Measurements from ENCODE around the gene RIMBP2.
A peak's percentile ranks its signal among the peaks of the same experiment; 100 is the strongest.

RIMBP2 gene

DNA sequence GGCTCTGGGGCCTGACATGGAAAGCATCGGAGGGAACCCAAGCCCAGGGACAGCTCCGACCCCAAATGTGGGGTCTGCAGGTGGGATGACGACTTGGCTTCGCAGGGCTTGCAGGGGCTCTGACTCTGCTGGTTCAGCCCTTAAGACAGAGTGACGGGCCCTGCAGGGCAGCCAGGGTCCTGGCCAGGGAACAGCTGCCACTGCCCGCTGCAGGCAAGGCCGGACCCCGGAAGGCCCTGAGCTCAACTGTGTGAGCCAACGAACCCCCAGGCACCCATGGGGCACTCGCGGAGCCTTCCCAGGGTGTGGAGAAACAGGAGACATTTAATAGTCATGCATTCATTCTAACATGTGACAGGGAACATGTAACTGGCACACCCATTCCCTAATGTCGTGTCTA is 257.8 kb downstream of the RIMBP2 start:
- DNase-seq (ENCODE audit: low read depth) = no peak
- TF ChIP-seq, protein P1, sequence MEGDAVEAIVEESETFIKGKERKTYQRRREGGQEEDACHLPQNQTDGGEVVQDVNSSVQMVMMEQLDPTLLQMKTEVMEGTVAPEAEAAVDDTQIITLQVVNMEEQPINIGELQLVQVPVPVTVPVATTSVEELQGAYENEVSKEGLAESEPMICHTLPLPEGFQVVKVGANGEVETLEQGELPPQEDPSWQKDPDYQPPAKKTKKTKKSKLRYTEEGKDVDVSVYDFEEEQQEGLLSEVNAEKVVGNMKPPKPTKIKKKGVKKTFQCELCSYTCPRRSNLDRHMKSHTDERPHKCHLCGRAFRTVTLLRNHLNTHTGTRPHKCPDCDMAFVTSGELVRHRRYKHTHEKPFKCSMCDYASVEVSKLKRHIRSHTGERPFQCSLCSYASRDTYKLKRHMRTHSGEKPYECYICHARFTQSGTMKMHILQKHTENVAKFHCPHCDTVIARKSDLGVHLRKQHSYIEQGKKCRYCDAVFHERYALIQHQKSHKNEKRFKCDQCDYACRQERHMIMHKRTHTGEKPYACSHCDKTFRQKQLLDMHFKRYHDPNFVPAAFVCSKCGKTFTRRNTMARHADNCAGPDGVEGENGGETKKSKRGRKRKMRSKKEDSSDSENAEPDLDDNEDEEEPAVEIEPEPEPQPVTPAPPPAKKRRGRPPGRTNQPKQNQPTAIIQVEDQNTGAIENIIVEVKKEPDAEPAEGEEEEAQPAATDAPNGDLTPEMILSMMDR (IDR thresholded peaks at IDR 0.05; ENCODE audit: low read depth, low read length) = no peak
- TF ChIP-seq MAX (IDR thresholded peaks at IDR 0.05; ENCODE audit: low read depth, low read length) (no peak), POLR2A (IDR thresholded peaks at IDR 0.05; ENCODE audit: extremely low read depth, insufficient read length) (no peak), MYC (IDR thresholded peaks at IDR 0.05; ENCODE audit: low read depth, low read length) (no peak)
- H3K4me3 ChIP-seq (ENCODE audit: low read depth, low read length) = no peak overlapping the region

DNA sequence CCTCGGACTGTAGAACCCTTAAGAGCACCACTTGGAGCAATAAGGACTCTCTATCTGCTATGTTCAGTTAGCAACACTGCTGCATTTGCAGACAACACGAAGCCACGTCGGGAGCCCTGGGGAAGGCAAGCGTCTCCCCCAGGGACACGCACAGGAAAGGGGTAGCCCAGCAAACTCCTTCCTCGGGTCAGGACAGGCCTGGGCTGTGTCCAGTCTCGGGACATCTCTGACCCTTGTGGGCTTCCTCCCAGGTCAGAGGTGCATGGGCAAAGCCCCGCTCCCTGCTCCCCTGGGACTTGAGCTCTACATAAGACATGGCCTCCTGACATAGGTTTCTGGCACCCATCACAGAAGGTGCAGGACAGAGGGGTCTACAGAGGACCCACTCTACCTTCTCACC is 258.9 kb downstream of the RIMBP2 start:
- no peak for DNase-seq (ENCODE audit: low read depth)
- no peak overlapping the region for H3K4me3 ChIP-seq (ENCODE audit: low read depth, low read length)
- TF ChIP-seq POLR2A (IDR thresholded peaks at IDR 0.05; ENCODE audit: extremely low read depth, insufficient read length) = no peak
- TF ChIP-seq MAX (IDR thresholded peaks at IDR 0.05; ENCODE audit: low read depth, low read length) = no peak
- TF ChIP-seq, protein P1 (IDR thresholded peaks at IDR 0.05; ENCODE audit: low read depth, low read length) = no peak

DNA sequence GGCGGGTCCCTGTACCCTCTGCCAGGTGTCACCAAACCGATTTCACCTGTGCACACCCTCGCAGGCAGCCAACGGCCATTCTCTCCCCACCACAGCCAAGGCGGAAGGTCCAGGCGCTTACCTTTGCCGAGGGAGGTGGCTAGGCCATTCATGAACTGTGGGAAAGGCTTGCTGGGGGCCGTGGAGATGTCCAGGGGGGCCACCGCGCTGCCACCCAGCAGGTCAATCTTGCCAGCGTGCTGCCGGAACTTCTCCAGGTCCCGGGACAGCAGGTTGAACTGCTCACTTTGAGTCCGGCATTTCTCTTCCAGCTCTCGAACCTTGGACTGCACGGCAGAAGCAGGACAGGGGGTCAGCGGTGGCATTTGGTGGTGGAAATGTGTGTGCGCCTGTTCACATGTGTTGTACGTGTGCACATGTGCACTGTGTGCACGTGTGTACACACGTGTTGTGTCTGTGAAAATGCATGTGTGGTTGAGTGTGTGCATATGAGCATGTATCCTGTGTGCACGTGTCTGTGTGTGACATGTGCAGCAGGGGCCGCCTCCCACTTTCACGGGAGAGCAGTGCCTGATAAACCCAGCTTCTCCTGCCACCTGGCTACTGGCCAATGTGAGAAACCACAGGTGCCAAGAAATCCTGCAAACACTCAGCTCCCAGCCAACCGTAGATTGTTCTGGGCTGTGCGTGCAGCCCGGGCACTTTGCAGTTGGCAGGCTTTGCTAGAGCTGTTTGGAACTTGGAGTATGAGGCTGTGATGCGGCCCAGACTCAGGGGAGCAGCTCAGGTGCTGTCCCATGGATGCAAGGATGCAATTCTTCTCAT is 259.5 kb downstream of the RIMBP2 start:
- no peak for DNase-seq (ENCODE audit: low read depth)
- H3K4me3 ChIP-seq (ENCODE audit: low read depth, low read length) = no peak overlapping the region

DNA sequence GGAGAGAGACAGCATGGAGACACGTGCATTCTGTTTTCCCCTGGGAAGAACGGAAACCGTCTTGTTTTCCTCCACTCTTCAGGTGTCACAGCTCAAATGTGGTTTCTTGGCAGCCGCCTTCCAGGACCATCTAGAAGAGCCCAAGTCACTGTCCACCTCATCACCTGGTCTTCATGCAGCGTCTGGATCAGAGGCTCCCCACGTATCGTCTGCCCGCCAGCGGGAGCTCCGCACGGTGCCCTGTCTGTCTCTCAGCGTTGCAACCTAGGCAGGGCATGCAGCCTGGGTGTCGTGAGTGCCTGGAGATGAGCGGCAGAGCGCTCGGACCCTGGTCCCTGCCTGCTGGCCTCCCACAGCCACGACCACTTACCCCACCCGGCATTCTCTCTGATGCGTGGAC is 260.9 kb downstream of the RIMBP2 start:
- TF ChIP-seq, protein P1 (IDR thresholded peaks at IDR 0.05; ENCODE audit: low read depth, low read length) = no peak
- TF ChIP-seq POLR2A (IDR thresholded peaks at IDR 0.05; ENCODE audit: extremely low read depth, insufficient read length) (no peak), MAX (IDR thresholded peaks at IDR 0.05; ENCODE audit: low read depth, low read length) (no peak), MYC (IDR thresholded peaks at IDR 0.05; ENCODE audit: low read depth, low read length) (no peak)
- no peak for DNase-seq (ENCODE audit: low read depth)

More for the DNA sequence above, 259.5 kb downstream of the RIMBP2 start:
- TF ChIP-seq MAX (IDR thresholded peaks at IDR 0.05; ENCODE audit: low read depth, low read length) (peak; percentile 72), POLR2A (IDR thresholded peaks at IDR 0.05; ENCODE audit: extremely low read depth, insufficient read length) (no peak), MYC (IDR thresholded peaks at IDR 0.05; ENCODE audit: low read depth, low read length) (no peak)

DNA sequence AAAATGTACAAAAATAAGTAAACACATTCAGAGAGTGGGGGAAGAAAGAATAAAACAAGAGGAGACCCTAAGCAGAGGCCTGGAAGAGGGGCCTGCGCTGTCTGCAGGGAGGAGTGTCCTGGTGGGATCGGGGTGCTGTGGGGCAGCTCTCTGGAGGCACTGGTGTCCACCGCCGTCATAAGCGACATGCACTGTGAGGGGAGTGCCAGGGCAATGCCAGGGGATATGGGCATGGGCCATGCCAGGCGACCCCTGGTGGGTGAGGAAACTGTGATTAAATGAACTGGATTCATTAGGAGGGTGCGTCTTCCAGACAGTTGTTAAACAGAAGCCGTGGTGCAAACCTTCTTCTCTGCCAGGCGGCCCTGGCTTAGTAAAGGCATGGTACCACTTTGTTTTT is 261.8 kb downstream of the RIMBP2 start:
- no peak for TF ChIP-seq MAX (IDR thresholded peaks at IDR 0.05; ENCODE audit: low read depth, low read length)
- TF ChIP-seq, protein P1 (IDR thresholded peaks at IDR 0.05; ENCODE audit: low read depth, low read length) = no peak
- no peak for TF ChIP-seq MYC (IDR thresholded peaks at IDR 0.05; ENCODE audit: low read depth, low read length)
- TF ChIP-seq POLR2A (IDR thresholded peaks at IDR 0.05; ENCODE audit: extremely low read depth, insufficient read length) = no peak
- no peak for DNase-seq (ENCODE audit: low read depth)
- H3K4me3 ChIP-seq (ENCODE audit: low read depth, low read length) = no peak overlapping the region

More for the DNA sequence above, 260.9 kb downstream of the RIMBP2 start:
- no peak overlapping the region for H3K4me3 ChIP-seq (ENCODE audit: low read depth, low read length)

GRCh38 chr12:130452546-130452945 is 263.6 kb downstream of the RIMBP2 start:
- TF ChIP-seq POLR2A (IDR thresholded peaks at IDR 0.05; ENCODE audit: extremely low read depth, insufficient read length) (no peak), MYC (IDR thresholded peaks at IDR 0.05; ENCODE audit: low read depth, low read length) (no peak), MAX (IDR thresholded peaks at IDR 0.05; ENCODE audit: low read depth, low read length) (no peak)
- TF ChIP-seq, protein P1 (IDR thresholded peaks at IDR 0.05; ENCODE audit: low read depth, low read length) = no peak
- DNase-seq (ENCODE audit: low read depth) = no peak
- H3K4me3 ChIP-seq (ENCODE audit: low read depth, low read length) = no peak overlapping the region
